ENCODE data around the gene ATP2B2.

The ATP2B2 gene

DNA sequence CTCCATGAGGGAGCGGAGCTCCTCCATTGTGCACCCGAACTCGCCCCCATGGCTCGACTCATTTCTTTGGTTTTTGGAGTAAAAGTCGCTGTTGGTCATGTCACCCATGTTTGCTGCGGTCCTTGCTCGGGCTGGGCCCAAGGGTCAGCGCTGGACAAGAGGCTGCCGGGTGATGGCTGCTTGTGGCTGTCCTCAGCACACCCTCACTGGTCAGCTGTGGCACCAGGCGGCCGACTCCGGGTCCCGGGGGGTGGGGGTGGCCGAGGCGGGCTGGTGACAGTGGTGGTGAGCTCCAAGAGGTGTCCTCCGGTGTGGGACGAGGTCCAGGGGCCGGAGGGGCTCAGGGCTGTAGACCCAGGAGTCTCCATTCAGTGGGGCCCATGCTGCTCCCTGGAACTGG, 56.0 kb downstream of the ATP2B2 start (continued):
- TF ChIP-seq ZNF548 (tag by site-specific recombination; IDR thresholded peaks at IDR 0.05) (no peak), ZNF394 (tag by site-specific recombination; IDR thresholded peaks at IDR 0.05; ENCODE audit: borderline replicate concordance) (no peak), ZNF747 (tag by site-specific recombination; IDR thresholded peaks at IDR 0.05) (no peak), ZFP3 (tag by site-specific recombination; IDR thresholded peaks at IDR 0.05; ENCODE audit: low read depth) (no peak), ZNF169 (tag by site-specific recombination; IDR thresholded peaks at IDR 0.05) (no peak), ZNF423 (tag by site-specific recombination; IDR thresholded peaks at IDR 0.05) (no peak), ZNF23 (tag by site-specific recombination; IDR thresholded peaks at IDR 0.05; ENCODE audit: borderline replicate concordance) (no peak), HOXA7 (CRISPR knock-in tag; IDR thresholded peaks at IDR 0.05; ENCODE audit: borderline replicate concordance) (no peak)
- TF ChIP-seq, protein P1, sequence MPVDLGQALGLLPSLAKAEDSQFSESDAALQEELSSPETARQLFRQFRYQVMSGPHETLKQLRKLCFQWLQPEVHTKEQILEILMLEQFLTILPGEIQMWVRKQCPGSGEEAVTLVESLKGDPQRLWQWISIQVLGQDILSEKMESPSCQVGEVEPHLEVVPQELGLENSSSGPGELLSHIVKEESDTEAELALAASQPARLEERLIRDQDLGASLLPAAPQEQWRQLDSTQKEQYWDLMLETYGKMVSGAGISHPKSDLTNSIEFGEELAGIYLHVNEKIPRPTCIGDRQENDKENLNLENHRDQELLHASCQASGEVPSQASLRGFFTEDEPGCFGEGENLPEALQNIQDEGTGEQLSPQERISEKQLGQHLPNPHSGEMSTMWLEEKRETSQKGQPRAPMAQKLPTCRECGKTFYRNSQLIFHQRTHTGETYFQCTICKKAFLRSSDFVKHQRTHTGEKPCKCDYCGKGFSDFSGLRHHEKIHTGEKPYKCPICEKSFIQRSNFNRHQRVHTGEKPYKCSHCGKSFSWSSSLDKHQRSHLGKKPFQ (tag by site-specific recombination; IDR thresholded peaks at IDR 0.05): no peak
- TF ChIP-seq, protein P2, sequence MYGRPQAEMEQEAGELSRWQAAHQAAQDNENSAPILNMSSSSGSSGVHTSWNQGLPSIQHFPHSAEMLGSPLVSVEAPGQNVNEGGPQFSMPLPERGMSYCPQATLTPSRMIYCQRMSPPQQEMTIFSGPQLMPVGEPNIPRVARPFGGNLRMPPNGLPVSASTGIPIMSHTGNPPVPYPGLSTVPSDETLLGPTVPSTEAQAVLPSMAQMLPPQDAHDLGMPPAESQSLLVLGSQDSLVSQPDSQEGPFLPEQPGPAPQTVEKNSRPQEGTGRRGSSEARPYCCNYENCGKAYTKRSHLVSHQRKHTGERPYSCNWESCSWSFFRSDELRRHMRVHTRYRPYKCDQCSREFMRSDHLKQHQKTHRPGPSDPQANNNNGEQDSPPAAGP (tag by site-specific recombination; IDR thresholded peaks at IDR 0.05): no peak

DNA sequence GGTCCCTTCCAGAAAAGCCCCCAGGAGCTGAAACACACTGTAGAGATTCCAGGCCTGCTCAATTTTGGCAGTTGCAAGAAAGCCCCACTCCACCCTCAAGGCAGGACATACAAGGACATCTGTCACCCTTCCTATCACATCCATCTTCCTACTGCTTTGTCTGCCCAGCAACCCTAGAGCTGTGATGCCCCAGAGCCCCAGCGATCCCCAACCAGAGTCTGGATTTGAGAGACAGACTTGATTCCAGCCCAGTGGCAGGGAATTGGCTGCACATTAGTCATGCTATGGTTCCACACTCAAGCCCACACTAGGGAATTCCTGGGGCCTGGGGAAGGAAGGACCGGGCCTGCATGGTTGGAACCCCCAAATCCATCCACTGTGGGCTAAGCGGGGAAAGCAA, 56.8 kb downstream of the ATP2B2 start:
- no peaks in the 10 kb centered on the region for H3K36me3 ChIP-seq (ENCODE audit: control insufficient read depth in 2 of 2, insufficient read depth in 1 of 2, low read length in 2 of 2)
- TF ChIP-seq ZFP69B (tag by site-specific recombination; IDR thresholded peaks at IDR 0.05): no peak
- TF ChIP-seq ZNF596 (tag by site-specific recombination; IDR thresholded peaks at IDR 0.05): no peak
- no peak for TF ChIP-seq ZNF433 (tag by site-specific recombination; IDR thresholded peaks at IDR 0.05; ENCODE audit: low read depth)
- TF ChIP-seq ZNF10 (tag by site-specific recombination; IDR thresholded peaks at IDR 0.05): no peak
- TF ChIP-seq SCRT1 (tag by site-specific recombination; IDR thresholded peaks at IDR 0.05; ENCODE audit: borderline replicate concordance): no peak
- TF ChIP-seq ZNF747 (tag by site-specific recombination; IDR thresholded peaks at IDR 0.05): no peak
- TF ChIP-seq, protein P3, sequence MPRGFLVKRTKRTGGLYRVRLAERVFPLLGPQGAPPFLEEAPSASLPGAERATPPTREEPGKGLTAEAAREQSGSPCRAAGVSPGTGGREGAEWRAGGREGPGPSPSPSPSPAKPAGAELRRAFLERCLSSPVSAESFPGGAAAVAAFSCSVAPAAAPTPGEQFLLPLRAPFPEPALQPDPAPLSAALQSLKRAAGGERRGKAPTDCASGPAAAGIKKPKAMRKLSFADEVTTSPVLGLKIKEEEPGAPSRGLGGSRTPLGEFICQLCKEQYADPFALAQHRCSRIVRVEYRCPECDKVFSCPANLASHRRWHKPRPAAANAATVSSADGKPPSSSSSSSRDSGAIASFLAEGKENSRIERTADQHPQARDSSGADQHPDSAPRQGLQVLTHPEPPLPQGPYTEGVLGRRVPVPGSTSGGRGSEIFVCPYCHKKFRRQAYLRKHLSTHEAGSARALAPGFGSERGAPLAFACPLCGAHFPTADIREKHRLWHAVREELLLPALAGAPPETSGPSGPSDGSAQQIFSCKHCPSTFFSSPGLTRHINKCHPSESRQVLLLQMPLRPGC (tag by site-specific recombination; IDR thresholded peaks at IDR 0.05): no peak
- no peak for TF ChIP-seq ZBTB17 (tag by site-specific recombination; IDR thresholded peaks at IDR 0.05)
- no peak for TF ChIP-seq ZNF501 (tag by site-specific recombination; IDR thresholded peaks at IDR 0.05)
- no peak for TF ChIP-seq ZNF114 (tag by site-specific recombination; IDR thresholded peaks at IDR 0.05)
- no peak for TF ChIP-seq ZNF768 (tag by site-specific recombination; IDR thresholded peaks at IDR 0.05)
- no peak for TF ChIP-seq ZBTB1 (tag by site-specific recombination; IDR thresholded peaks at IDR 0.05)
- no peaks in the 10 kb centered on the region for H3K9me3 ChIP-seq (ENCODE audit: control insufficient read depth, insufficient read depth, low read depth, low read length)
- no peak overlapping the region for H3K27ac ChIP-seq (ENCODE audit: extremely low read depth, low read depth, low read length)
- H3K4me1 ChIP-seq (ENCODE audit: control insufficient read depth, insufficient read depth, low read length): no peaks in the 10 kb centered on the region
- ChIA-PET POLR2A (no interaction called here), CTCF (no interaction called here)
- no peak overlapping the region for H3K4me3 ChIP-seq (ENCODE audit: low read depth, low read length)
